GM12875 (cell line): Measurements from ENCODE around the gene KRTAP12-2.
"Not testable (repeated sequence)": the region's sequence is repeated elsewhere in the genome, so short reads cannot be mapped to it uniquely, and the experiment has no call there.

ENCODE experiments used
- H3K4me3 ChIP-seq: one replicate; pipeline ENCODE4 v1.5.1; 2011; ENCODE audit warnings: low read depth, low read length, control low read depth
- CTCF ChIP-seq: IDR thresholded peaks from 2 replicates; pipeline ENCODE4 v1.5.1; 2011; ENCODE audit warnings: low read depth, mild to moderate bottlenecking, control low read depth, inconsistent platforms, low read length, moderate library complexity, borderline replicate concordance; ENCODE audit not compliant: insufficient read depth

KRTAP12-2 gene

GRCh38 chr21:44701023-44701400 is 34.3 kb upstream of the KRTAP12-2 start:
- no peak overlapping the region for H3K4me3 ChIP-seq

GRCh38 chr21:44700101-44701022 is 33.6 kb upstream of the KRTAP12-2 start:
- H3K4me3 ChIP-seq: no peak overlapping the region
- TF ChIP-seq CTCF: no peak

More at GRCh38 chr21:44701023-44701400, 34.3 kb upstream of the KRTAP12-2 start:
- TF ChIP-seq CTCF: no peak

- no peak overlapping the region for H3K4me3 ChIP-seq
- TF ChIP-seq CTCF: no peak
These were observed 32.8 kb upstream of the KRTAP12-2 start for GRCh38 chr21:44699502-44700001.

DNA sequence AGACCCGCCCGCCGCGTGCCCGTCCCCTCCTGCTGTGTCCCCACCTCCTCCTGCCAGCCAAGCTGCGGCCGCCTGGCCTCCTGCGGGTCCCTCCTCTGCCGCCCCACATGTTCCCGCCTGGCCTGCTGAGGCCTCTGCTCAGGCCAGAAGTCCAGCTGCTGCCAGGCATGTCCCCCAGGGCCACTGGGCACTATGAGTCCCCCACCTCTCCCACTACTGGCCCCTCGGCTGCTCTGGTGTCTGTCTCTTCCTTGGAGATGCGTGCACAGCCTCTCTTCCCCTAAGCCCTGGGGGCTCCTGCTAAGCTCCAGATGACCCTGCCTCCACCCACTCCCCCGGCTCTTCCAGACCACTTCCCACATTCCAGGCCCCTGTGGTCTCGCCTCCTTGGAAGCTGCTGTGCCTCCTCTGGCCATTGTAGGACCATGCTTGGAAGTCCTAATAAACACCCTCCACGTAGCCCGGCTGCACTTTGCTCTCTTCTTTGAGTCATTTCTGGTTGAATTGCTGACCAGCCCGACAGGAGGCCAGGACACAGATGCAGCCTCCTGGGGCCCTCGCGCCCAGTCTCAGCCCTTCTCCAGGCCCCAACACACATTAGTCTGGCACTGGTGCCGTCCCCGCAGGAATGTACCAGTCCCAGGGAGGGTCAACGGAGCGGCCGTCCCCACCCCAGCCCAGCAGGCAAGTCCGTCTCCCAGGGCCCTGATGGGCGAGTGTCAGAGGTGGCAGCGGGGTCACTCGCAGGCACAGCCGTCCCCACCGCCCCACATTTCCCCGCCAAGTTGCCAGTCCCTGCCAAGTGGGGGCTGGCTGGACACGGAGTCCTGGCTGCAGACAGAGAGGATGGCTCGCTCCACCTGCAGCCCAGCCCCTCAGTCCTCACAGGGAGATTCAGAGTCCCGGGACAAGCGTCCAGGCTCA is 31.3 kb upstream of the KRTAP12-2 start:
- TF ChIP-seq CTCF: no peak
- H3K4me3 ChIP-seq: no peak overlapping the region

DNA sequence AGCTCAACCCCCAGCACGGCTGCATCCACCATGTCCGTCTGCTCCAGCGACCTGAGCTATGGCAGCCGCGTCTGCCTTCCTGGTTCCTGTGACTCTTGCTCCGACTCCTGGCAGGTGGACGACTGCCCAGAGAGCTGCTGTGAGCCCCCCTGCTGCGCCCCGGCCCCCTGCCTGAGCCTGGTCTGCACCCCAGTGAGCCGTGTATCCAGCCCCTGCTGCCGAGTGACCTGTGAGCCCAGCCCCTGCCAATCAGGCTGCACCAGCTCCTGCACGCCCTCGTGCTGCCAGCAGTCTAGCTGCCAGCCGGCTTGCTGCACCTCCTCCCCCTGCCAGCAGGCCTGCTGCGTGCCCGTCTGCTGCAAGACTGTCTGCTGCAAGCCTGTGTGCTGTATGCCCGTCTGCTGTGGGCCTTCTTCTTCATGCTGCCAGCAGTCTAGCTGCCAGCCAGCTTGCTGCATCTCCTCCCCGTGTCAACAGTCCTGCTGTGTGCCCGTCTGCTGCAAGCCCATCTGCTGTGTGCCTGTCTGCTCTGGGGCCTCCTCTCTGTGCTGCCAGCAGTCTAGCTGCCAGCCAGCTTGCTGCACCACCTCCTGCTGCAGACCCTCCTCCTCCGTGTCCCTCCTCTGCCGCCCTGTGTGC is 30.6 kb upstream of the KRTAP12-2 start, which contains the start of gene KRTAP10-12:
Gene KRTAP10-12, plus strand, starts transcription at position 1 of the 639 bp plus-strand sequence. Its CDS starts 30 bp downstream, at position 31.
- not testable (repeated sequence) for H3K4me3 ChIP-seq

DNA sequence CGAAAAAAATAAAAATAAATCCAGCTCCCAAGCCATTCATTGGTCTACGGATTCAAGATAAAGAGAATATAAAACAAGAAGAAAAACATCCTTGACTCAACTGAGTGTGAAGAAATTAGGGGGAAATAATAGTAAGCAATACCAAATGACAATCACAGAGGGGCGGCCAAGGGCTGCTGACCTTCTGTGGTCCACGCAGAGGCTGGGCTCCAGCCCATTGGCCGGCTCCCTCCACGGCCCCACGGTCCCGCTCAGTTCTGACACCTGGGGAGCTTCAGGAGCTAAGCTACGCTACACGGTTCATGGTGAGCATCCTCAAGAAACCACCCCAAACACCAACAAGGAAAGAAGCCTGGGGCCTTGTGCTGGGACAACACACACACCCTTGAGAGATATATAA is 29.8 kb upstream of the KRTAP12-2 start:
- no peak overlapping the region for H3K4me3 ChIP-seq
- TF ChIP-seq CTCF: no peak

GRCh38 chr21:44695641-44696040 is 28.9 kb upstream of the KRTAP12-2 start:
- H3K4me3 ChIP-seq: no peak overlapping the region
- no peak for TF ChIP-seq CTCF
